Stimulated activated CD4-positive, alpha-beta T cell treated with anti-CD3 and anti-CD28 coated beads, TNF-alpha, amount 100 ng/mL, for 1 hour (primary cell): ENCODE results near the gene CPEB1.
"Not testable (repeated sequence)": the region's sequence is repeated elsewhere in the genome, so short reads cannot be mapped to it uniquely, and the experiment has no call there.

Source experiments
- DNase-seq, 3 donors: peaks; one replicate each; pipeline ENCODE4 v3.0.0-alpha.2; 2020; ENCODE audit warnings: low read depth in 3 of 3, low spot score in 1 of 3

CPEB1 gene

GRCh38 chr15:82649226-82649999 is 2.2 kb upstream of the CPEB1 start:
- no peak for DNase-seq

GRCh38 chr15:82648257-82649103 is 1.3 kb upstream of the CPEB1 start:
- no peak for DNase-seq

GRCh38 chr15:82647835-82648256 is 683 bp upstream of the CPEB1 start:
- DNase-seq, result peak in 2 of 3 donors; percentile 15 to 37

DNA sequence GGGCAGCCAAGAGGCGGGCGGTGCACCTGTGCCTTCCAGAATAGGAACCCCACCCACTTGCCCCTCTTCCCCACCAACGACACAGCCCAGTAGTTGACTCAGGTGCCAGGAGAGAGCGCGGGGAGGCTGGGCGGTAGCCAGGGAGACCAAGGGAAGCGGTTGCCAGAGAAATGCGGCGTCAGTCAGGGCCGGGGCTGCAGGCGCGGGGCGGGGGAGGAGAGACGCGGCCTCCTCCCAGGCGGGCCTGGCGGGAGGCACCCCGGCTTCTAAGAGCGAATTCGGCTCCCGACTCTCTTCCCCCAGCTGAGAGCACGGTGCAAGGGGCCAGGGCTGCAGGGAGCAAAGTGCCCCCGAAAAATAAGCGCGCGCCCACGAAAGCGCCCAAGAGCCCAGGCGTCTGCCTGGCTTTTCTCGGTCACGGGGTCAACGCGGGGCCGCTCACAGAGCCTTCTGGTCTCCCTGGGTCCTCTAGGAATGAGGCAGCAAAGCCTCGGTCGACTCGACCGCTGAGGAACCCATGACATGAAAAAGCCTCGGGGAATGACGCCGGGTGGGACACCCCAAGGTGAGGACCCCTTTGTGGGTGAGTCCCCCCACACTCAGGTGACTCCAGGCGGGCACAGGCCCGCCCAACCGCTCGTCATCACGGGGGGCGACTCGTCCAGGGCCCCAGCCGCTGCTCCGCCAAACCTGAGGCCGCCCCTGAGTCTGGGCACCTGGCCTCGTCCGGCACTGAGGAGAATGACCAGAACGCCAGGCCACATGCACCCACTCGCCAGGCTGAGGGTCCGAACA is 716 bp downstream of the CPEB1 start:
- no peak for DNase-seq

- not testable (repeated sequence) for DNase-seq
Observed at GRCh38 chr15:82644967-82645852, 2.0 kb downstream of the CPEB1 start.

DNA sequence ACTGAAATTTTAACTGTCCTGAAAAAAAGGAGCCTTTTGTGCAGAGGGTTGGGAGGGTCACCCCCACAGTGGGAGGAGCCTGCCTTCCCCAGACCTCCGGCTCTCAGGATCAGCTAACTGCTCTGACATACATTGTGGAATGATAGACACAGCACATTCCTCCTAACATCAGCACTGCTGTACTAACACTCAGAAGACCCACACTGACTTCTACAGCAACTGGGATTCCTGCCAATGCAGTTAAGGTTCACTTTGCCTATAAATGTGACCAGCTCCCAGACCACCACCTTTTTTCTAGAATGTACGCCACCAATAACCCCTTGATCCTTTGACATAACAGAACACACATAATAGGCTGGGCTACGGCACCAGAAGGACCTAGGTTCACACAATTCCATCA is 3.2 kb downstream of the CPEB1 start:
- no peak for DNase-seq

DNA sequence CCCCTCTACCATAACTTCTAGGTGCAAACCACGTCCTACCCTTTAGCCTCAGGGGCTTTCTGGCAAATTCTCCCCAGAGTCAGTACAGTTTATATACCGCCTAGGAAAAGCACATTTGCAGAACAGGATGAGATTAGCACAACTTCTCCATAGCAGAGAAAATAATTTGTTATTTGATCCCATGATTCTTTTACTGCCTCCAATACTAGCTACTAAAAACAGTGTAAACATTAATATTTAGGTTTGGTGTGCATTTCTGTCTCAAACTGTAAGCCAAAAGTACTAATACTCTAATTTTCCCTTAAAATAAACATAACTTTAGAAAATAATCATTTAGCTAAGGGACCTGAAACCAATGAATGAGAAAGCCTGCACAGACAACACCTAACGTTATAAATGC is 4.5 kb downstream of the CPEB1 start:
- no peak for DNase-seq

- DNase-seq, result no peak
Observed at GRCh38 chr15:82641129-82641798, 5.9 kb downstream of the CPEB1 start.

- no peak for DNase-seq
Observed at GRCh38 chr15:82640672-82641071, 6.5 kb downstream of the CPEB1 start.

DNA sequence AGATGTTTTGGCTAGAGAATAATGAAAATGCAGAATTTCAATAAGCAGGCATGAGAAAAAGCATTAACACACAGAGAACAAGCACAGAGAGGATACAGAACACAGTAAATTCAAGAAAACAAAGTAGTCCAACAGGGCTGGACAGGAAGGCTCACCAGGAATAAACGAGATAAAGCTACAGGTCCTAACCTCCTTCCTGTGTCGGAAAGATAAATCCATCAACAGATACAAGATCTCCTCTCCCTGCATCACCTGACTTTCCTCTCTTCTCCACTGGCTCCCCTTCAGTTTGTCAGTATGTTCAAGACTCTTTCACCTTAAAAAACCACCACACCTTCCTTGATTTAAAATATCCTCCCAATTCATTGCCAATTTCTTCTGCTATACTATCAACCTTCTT is 11.4 kb downstream of the CPEB1 start:
- DNase-seq, result no peak

DNA sequence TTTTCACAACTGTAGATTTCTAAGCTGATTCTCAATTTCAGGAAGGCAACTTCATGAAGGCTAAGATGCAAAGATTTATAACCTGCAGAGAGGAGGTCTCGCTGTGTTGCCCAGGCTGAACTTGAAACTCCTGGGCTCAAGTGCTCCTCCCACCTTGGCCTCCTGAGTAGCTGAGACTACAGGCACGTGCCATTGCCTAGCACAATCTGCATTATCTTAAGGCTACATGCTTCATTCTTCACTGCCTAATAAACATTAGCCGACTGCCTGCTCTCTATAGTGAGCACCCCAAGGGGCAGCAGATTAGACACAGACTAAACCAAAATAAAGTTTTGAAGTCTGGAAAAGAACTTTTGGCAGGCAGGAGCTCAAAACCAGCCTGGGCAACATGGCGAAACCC is 17.1 kb downstream of the CPEB1 start:
- no peak for DNase-seq

DNA sequence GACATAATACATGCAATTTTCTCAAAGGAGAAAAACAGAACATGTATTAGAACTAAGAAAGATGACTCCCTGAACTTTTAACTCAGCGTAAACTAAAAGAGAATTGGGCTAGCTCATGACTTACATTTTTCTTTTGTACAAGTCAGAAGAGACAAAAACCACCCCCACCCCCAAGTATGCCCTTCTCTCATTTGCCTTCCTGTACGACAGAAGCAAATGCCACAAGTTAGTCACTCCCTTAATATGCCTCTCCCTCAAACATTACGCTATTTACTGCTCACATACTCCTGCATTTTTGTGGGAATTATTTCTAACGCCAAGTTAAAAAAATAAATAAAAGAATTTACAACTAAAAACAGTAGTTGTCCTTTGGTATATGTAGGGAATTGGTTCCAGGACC is 22.0 kb downstream of the CPEB1 start:
- no peak for DNase-seq

- DNase-seq, result no peak
Observed at GRCh38 chr15:82624438-82624837, 22.7 kb downstream of the CPEB1 start.

- DNase-seq, result no peak
Observed at GRCh38 chr15:82624008-82624407, 23.2 kb downstream of the CPEB1 start.

- DNase-seq, result no peak
Observed at GRCh38 chr15:82621970-82622369, 25.2 kb downstream of the CPEB1 start.

- no peak for DNase-seq
Observed at GRCh38 chr15:82613747-82614146, 33.4 kb downstream of the CPEB1 start.

GRCh38 chr15:82611348-82611747 is 35.8 kb downstream of the CPEB1 start:
- no peak for DNase-seq

DNA sequence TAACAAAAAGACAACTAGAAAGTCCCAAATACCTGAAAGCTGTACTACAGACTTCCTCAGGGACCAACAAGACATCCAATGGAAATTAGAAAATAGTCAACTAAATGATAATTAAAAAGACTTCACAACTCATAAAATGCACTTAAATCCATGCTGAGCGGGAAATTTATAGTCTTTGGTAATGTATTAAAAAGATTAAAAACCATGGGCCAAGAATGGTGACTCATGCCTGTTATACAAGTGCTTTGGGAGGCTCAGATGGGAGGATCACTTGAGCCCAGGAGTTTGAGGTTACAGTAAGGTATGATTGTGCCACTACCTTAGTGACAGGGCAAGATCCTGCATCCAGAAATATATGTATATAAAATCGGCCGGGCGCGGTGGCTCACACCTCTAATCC is 45.0 kb downstream of the CPEB1 start:
- no peak for DNase-seq

DNA sequence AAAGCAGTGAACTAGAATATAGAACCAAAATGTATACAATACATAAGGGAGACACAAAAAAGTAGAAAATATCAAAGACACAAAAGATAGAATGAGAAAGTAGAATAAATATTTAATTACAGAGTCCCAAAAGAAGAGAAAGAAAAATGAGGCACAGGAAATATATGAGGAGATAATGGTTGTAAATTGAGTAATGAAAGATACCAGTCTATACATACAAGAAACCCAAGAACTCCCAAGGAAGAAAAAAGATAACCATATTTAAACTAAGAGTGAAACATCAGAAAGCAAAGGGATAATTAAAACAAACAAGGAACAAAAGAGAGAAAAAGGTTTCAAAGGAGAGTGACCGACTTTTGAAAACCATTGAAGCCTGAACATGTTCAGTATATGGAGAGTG is 47.3 kb downstream of the CPEB1 start:
- no peak for DNase-seq

- DNase-seq, result no peak
Observed at GRCh38 chr15:82597815-82598214, 49.3 kb downstream of the CPEB1 start.
